Measurements from ENCODE around the gene GABRR2. TPM values are rescaled to one million over a fixed set of nuclear protein-coding genes. Genes with fewer than 3 reads are reported as not detected.

GABRR2 gene
- total and polyA plus RNA-seq, 2 experiments from 2014 or later: 0.87 to 0.94 TPM

DNA sequence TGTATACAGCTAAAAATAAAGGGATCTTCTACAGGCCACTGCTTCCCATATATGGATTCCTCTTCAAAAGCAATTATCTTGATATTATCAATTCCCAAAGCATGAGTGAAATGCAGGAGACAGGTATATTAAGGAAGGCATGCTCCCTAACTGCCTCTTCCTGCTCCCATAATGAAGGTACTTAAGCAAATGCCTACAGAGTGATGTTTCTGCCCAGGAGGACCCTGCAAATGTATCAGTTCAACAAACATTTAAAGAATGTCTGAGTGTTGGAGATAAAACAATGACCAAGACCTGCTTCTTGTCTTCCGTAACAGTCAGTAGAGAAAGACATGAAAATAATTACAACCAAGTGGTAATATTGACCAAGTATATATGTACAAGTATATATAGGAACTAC, 33.3 kb upstream of the GABRR2 start:
- no peak for DNase-seq (ENCODE audit: low spot score)
- WGBS (ENCODE audit: low lambda C conversion rate, missing lambda C conversion rate): 87% methylated on average over 1 of the region's 1 CpG
- Histone ChIP-seq H3K4me3 (no peak overlapping the region), H3K27me3 (no peaks in the 10 kb centered on the region), H3K36me3 (replicated peaks; ENCODE audit: insufficient read depth, low read depth) (no peaks in the 10 kb centered on the region), H2AFZ (no peak overlapping the region), H3K27ac (peak overlapping the region; percentile 26), H3K9me2 (replicated peaks; ENCODE audit: insufficient read depth) (no peaks in the 10 kb centered on the region), H3K79me2 (peaks cover 86% of the 10 kb centered on the region), H3K4me1 (ENCODE audit: insufficient read depth) (peaks cover 30% of the 10 kb centered on the region), H3K9me3 (ENCODE audit: low read depth) (no peaks in the 10 kb centered on the region), H3K4me2 (peak overlapping the region; percentile 31), H4K20me1 (ENCODE audit: insufficient read depth, poor library complexity, severe bottlenecking) (peaks cover 76% of the 10 kb centered on the region)
- TF ChIP-seq, protein P1, sequence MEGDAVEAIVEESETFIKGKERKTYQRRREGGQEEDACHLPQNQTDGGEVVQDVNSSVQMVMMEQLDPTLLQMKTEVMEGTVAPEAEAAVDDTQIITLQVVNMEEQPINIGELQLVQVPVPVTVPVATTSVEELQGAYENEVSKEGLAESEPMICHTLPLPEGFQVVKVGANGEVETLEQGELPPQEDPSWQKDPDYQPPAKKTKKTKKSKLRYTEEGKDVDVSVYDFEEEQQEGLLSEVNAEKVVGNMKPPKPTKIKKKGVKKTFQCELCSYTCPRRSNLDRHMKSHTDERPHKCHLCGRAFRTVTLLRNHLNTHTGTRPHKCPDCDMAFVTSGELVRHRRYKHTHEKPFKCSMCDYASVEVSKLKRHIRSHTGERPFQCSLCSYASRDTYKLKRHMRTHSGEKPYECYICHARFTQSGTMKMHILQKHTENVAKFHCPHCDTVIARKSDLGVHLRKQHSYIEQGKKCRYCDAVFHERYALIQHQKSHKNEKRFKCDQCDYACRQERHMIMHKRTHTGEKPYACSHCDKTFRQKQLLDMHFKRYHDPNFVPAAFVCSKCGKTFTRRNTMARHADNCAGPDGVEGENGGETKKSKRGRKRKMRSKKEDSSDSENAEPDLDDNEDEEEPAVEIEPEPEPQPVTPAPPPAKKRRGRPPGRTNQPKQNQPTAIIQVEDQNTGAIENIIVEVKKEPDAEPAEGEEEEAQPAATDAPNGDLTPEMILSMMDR (IDR thresholded peaks at IDR 0.05; ENCODE audit: poor library complexity): no peak
- TF ChIP-seq EZH2phosphoT487 (IDR thresholded peaks at IDR 0.05; ENCODE audit: low read depth, severe bottlenecking, unreplicated experiment) (no peak), EZH2 (IDR thresholded peaks at IDR 0.05; ENCODE audit: borderline replicate concordance) (no peak)

DNA sequence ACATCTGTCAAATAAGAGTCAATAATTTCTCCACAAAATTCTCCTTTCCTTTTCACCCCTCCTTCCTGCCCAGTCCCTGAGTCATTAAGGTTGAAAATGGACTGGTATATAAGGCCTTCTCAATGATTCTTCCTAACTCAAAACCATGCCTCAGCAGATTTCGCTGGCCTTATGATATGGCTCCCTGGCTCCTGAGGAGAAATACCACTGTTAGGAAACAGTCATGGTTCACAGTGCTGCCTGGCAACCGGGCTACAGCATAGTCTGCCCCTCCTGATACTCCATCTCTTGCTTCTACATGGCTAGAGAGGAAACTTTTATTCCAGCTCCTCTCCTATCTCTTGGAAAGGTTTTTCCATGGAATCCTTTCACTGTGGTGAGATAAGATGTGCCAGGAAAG, 32.7 kb upstream of the GABRR2 start:
- H3K4me3 ChIP-seq: no peak overlapping the region
- peaks cover 77% of the 10 kb centered on the region for H4K20me1 ChIP-seq (ENCODE audit: insufficient read depth, poor library complexity, severe bottlenecking)
- H3K79me2 ChIP-seq: peaks cover 89% of the 10 kb centered on the region
- H3K9me3 ChIP-seq (ENCODE audit: low read depth): no peaks in the 10 kb centered on the region
- H3K4me2 ChIP-seq: peak overlapping the region; percentile 31
- WGBS (ENCODE audit: low lambda C conversion rate, missing lambda C conversion rate): 57% methylated on average over 2 of the region's 2 CpGs
- TF ChIP-seq, protein P1 (IDR thresholded peaks at IDR 0.05; ENCODE audit: poor library complexity): no peak
- no peak for TF ChIP-seq EZH2 (IDR thresholded peaks at IDR 0.05; ENCODE audit: borderline replicate concordance)
- no peak for TF ChIP-seq EZH2phosphoT487 (IDR thresholded peaks at IDR 0.05; ENCODE audit: low read depth, severe bottlenecking, unreplicated experiment)
- H3K27me3 ChIP-seq: no peaks in the 10 kb centered on the region
- peak; percentile 63 for DNase-seq (ENCODE audit: low spot score)
- no peaks in the 10 kb centered on the region for H3K9me2 ChIP-seq (replicated peaks; ENCODE audit: insufficient read depth)
- H3K36me3 ChIP-seq (replicated peaks; ENCODE audit: insufficient read depth, low read depth): no peaks in the 10 kb centered on the region
- peaks cover 30% of the 10 kb centered on the region for H3K4me1 ChIP-seq (ENCODE audit: insufficient read depth)
- peak overlapping the region; percentile 26 for H3K27ac ChIP-seq
- H2AFZ ChIP-seq: no peak overlapping the region

DNA sequence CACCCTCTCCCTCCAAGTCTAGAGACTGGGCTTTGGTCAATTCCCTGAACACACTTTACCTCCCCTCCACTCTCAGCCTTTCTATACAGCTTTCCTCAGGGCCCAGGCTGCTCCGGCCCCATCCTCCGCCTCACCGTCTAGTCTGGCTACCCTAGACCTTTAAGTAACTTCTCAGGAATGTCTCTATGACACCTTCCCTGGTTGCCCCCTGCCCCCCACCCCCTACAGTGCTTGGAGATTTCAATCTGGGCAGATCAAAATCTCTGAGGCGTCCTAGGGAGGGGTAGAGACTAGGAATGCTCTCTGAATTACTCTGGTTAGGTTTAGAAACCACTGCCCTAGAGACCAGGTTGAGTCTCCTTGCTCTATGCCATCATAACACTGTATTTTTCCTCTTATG, 31.3 kb upstream of the GABRR2 start:
- no peak overlapping the region for H2AFZ ChIP-seq
- H3K36me3 ChIP-seq (replicated peaks; ENCODE audit: insufficient read depth, low read depth): no peaks in the 10 kb centered on the region
- H4K20me1 ChIP-seq (ENCODE audit: insufficient read depth, poor library complexity, severe bottlenecking): peaks cover 78% of the 10 kb centered on the region
- no peak overlapping the region for H3K4me2 ChIP-seq
- 71% methylated on average over 4 of the region's 4 CpGs for WGBS (ENCODE audit: low lambda C conversion rate, missing lambda C conversion rate)
- H3K27ac ChIP-seq: no peak overlapping the region
- no peaks in the 10 kb centered on the region for H3K9me2 ChIP-seq (replicated peaks; ENCODE audit: insufficient read depth)
- H3K4me3 ChIP-seq: no peak overlapping the region
- peaks cover 95% of the 10 kb centered on the region for H3K79me2 ChIP-seq
- DNase-seq (ENCODE audit: low spot score): no peak
- TF ChIP-seq EZH2 (IDR thresholded peaks at IDR 0.05; ENCODE audit: borderline replicate concordance) (no peak), EZH2phosphoT487 (IDR thresholded peaks at IDR 0.05; ENCODE audit: low read depth, severe bottlenecking, unreplicated experiment) (no peak)
- TF ChIP-seq, protein P1 (IDR thresholded peaks at IDR 0.05; ENCODE audit: poor library complexity): no peak
- peaks cover 30% of the 10 kb centered on the region for H3K4me1 ChIP-seq (ENCODE audit: insufficient read depth)
- H3K27me3 ChIP-seq: no peaks in the 10 kb centered on the region
- H3K9me3 ChIP-seq (ENCODE audit: low read depth): no peaks in the 10 kb centered on the region

DNA sequence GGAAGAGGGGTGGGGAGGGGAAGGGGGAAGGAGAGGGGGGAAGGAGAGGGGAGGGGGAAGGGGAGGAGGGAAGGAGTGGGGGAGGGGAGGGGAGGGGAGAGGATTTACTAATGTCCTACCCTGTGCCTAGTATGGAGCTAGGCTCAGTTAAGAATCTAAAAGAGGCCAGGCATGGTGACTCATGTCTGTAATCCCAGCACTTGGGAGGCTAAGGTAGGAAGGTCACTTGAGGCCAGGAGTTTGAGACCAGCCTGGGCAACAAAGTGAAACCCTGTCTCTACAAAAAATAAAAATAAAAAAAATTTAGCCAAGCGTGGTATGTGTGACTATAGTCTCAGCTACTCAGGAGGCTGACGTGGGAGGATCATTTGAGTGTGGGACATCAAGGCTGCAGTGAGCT, 24.5 kb upstream of the GABRR2 start:
- no peaks in the 10 kb centered on the region for H3K27me3 ChIP-seq
- peaks cover 16% of the 10 kb centered on the region for H4K20me1 ChIP-seq (ENCODE audit: insufficient read depth, poor library complexity, severe bottlenecking)
- H3K36me3 ChIP-seq (replicated peaks; ENCODE audit: insufficient read depth, low read depth): no peaks in the 10 kb centered on the region
- no peaks in the 10 kb centered on the region for H3K4me1 ChIP-seq (ENCODE audit: insufficient read depth)
- H3K4me3 ChIP-seq: no peak overlapping the region
- H3K4me2 ChIP-seq: no peak overlapping the region
- no peaks in the 10 kb centered on the region for H3K9me3 ChIP-seq (ENCODE audit: low read depth)
- H3K9me2 ChIP-seq (replicated peaks; ENCODE audit: insufficient read depth): no peaks in the 10 kb centered on the region
- WGBS (ENCODE audit: low lambda C conversion rate, missing lambda C conversion rate): 93% methylated on average over 2 of the region's 2 CpGs
- H3K27ac ChIP-seq: no peak overlapping the region
- no peak for DNase-seq (ENCODE audit: low spot score)
- no peak overlapping the region for H2AFZ ChIP-seq
- no peak for TF ChIP-seq EZH2phosphoT487 (IDR thresholded peaks at IDR 0.05; ENCODE audit: low read depth, severe bottlenecking, unreplicated experiment)
- no peak for TF ChIP-seq EZH2 (IDR thresholded peaks at IDR 0.05; ENCODE audit: borderline replicate concordance)
- TF ChIP-seq, protein P1 (IDR thresholded peaks at IDR 0.05; ENCODE audit: poor library complexity): no peak
- H3K79me2 ChIP-seq: peaks cover 30% of the 10 kb centered on the region
